H1 (cell line): Measurements from ENCODE around the gene ARHGAP25. TPM values are rescaled to one million over a fixed set of nuclear protein-coding genes. Genes with fewer than 3 reads are reported as not detected.

Experiments
- CTCF ChIA-PET: fragments of 300-600 bp; sonication (Branson Sonifier 250); formaldehyde crosslinking; loops from one replicate; lab custom pipeline; 2021; ENCODE audit not compliant: partially characterized antibody; lab: Charles Lee
- POLR2A ChIA-PET: fragments of 300-600 bp; sonication (Branson Sonifier 250); formaldehyde crosslinking; loops from one replicate; lab custom pipeline; 2021; ENCODE audit warnings: inconsistent platforms; ENCODE audit not compliant: partially characterized antibody; lab: Charles Lee
- DNase-seq, 2 experiments: peaks; one replicate each; pipeline versions ENCODE4 v3.0.0 to v3.0.0-alpha.2; 2010 to 2022; ENCODE audit warnings: low spot score in 2 of 2, low read depth in 1 of 2, mixed read lengths in 1 of 2
- FAIRE-seq: peaks from 2 replicates; lab custom pipeline; 2011; peaks lifted over from hg19 to GRCh38; lab: Jason Lieb, UNC
- H2AFZ ChIP-seq: 2 replicates; pipeline ENCODE4 v1.8.1; 2012; ENCODE audit warnings: low read length, inconsistent platforms
- H2AK5ac ChIP-seq: 2 replicates; pipeline ENCODE4 v1.6.1; 2013; ENCODE audit warnings: low read depth, low read length
- H2BK120ac ChIP-seq: replicated peaks from 2 replicates; pipeline ENCODE3; 2013; ENCODE audit warnings: low read depth, low read length, inconsistent platforms
- H2BK12ac ChIP-seq: 2 replicates; pipeline ENCODE4 v1.6.1; 2013; ENCODE audit warnings: low read depth, low read length
- H2BK15ac ChIP-seq: 2 replicates; pipeline ENCODE4 v1.6.1; 2013; ENCODE audit warnings: low read length
- H2BK20ac ChIP-seq: 2 replicates; pipeline ENCODE4 v1.6.1; 2013; ENCODE audit warnings: low read length
- H2BK5ac ChIP-seq: 2 replicates; pipeline ENCODE4 v1.6.1; 2013; ENCODE audit warnings: low read depth, low read length
- H3K14ac ChIP-seq: 2 replicates; pipeline ENCODE4 v1.6.1; 2013; ENCODE audit warnings: inconsistent platforms; ENCODE audit not compliant: insufficient read length
- H3K18ac ChIP-seq: 2 replicates; pipeline ENCODE4 v1.6.1; 2013; ENCODE audit warnings: low read length; ENCODE audit errors: extremely low read depth
- H3K23ac ChIP-seq: 2 replicates; pipeline ENCODE4 v1.6.1; 2013; ENCODE audit warnings: inconsistent platforms; ENCODE audit not compliant: insufficient read length
- H3K23me2 ChIP-seq: 2 replicates; pipeline ENCODE4 v1.6.1; 2013; ENCODE audit warnings: low read depth, low read length
- H3K27ac ChIP-seq: 2 replicates; pipeline ENCODE4 v1.6.1; 2011; ENCODE audit warnings: low read depth, low read length, inconsistent platforms
- H3K27me3 ChIP-seq, 4 experiments: replicated peaks in 1 of 4; 1 replicate in 1 of 4; 2 replicates in 3 of 4; pipeline versions ENCODE4 v1.6.1 to v1.8.1; 2011 to 2013; ENCODE audit warnings: low read length in 3 of 4, mild to moderate bottlenecking in 3 of 4, inconsistent platforms in 2 of 4, mixed read lengths in 2 of 4, moderate library complexity in 1 of 4; ENCODE audit not compliant: control insufficient read depth in 3 of 4, insufficient read depth in 3 of 4; ENCODE audit errors: extremely low read depth in 1 of 4
- H3K36me3 ChIP-seq, 4 experiments: 2 replicates each; pipeline versions ENCODE4 v1.6.1 to v1.8.1; 2011 to 2013; ENCODE audit warnings: mild to moderate bottlenecking in 4 of 4, low read length in 3 of 4, moderate library complexity in 2 of 4, control low read depth in 1 of 4, inconsistent platforms in 1 of 4; ENCODE audit not compliant: insufficient read depth in 4 of 4, control insufficient read depth in 2 of 4
- H3K4ac ChIP-seq: replicated peaks from 2 replicates; pipeline ENCODE3; 2013; ENCODE audit warnings: low read length, low read depth, mixed read lengths, inconsistent platforms; ENCODE audit not compliant: insufficient read length
- H3K4me1 ChIP-seq, 4 experiments: replicated peaks in 1 of 4; 1 replicate in 1 of 4; 2 replicates in 3 of 4; pipeline versions ENCODE4 v1.6.1 to v1.8.1; 2011 to 2013; ENCODE audit warnings: low read length in 3 of 4, inconsistent platforms in 2 of 4, mixed read lengths in 1 of 4; ENCODE audit not compliant: insufficient read depth in 4 of 4, control insufficient read depth in 3 of 4
- H3K4me2 ChIP-seq, 2 experiments: 2 replicates each; pipeline versions ENCODE4 v1.6.1 to v1.8.1; 2011 to 2013; ENCODE audit warnings: low read depth in 2 of 2, low read length in 2 of 2, control low read depth in 1 of 2, inconsistent platforms in 1 of 2, mild to moderate bottlenecking in 1 of 2; ENCODE audit not compliant: insufficient read depth in 1 of 2
- H3K4me3 ChIP-seq, 4 experiments: fragments of 200-600, 300-600 bp in 1 of 4; sonication (generic), shearing (Covaris generic), sonication (Bioruptor Twin) in 1 of 4; 2 replicates each; pipeline versions ENCODE4 v1.5.1 to v1.8.1; 2011 to 2016; ENCODE audit warnings: low read length in 4 of 4, low read depth in 3 of 4, control low read depth in 2 of 4, inconsistent platforms in 2 of 4, mild to moderate bottlenecking in 2 of 4, mixed read lengths in 1 of 4, moderate library complexity in 1 of 4; ENCODE audit not compliant: insufficient read depth in 2 of 4; ENCODE audit errors: extremely low read depth in 1 of 4
- H3K56ac ChIP-seq: replicated peaks from 2 replicates; pipeline ENCODE3; 2013; ENCODE audit warnings: low read depth, mild to moderate bottlenecking, mixed read lengths, low read length, inconsistent platforms; ENCODE audit not compliant: insufficient read length
- H3K79me1 ChIP-seq: 2 replicates; pipeline ENCODE4 v1.6.1; 2013; ENCODE audit warnings: low read depth, low read length, control low read depth
- H3K79me2 ChIP-seq, 2 experiments: 2 replicates each; pipeline versions ENCODE4 v1.6.1 to v1.8.1; 2012 to 2013; ENCODE audit warnings: low read length in 2 of 2, mild to moderate bottlenecking in 2 of 2, inconsistent platforms in 1 of 2; ENCODE audit not compliant: insufficient read depth in 2 of 2, control insufficient read depth in 1 of 2
- H3K9ac ChIP-seq, 4 experiments: replicated peaks in 1 of 4; 1 replicate in 1 of 4; 2 replicates in 3 of 4; pipeline versions ENCODE4 v1.6.1 to v1.8.1; 2011 to 2013; ENCODE audit warnings: low read depth in 3 of 4, low read length in 3 of 4, control low read depth in 2 of 4, mild to moderate bottlenecking in 2 of 4, moderate library complexity in 2 of 4, inconsistent platforms in 1 of 4; ENCODE audit errors: extremely low read depth in 1 of 4
- H3K9me3 ChIP-seq, 2 experiments: 2 replicates each; pipeline versions ENCODE4 v1.6.1 to v1.8.1; 2012 to 2013; ENCODE audit warnings: mild to moderate bottlenecking in 2 of 2, moderate library complexity in 2 of 2, control low read depth in 1 of 2, inconsistent platforms in 1 of 2, low read depth in 1 of 2, low read length in 1 of 2, mixed read lengths in 1 of 2; ENCODE audit not compliant: insufficient read depth in 2 of 2
- H4K20me1 ChIP-seq, 2 experiments: replicated peaks in 1 of 2; 2 replicates each; pipeline versions ENCODE3 to v1.8.1; 2011 to 2013; ENCODE audit warnings: inconsistent platforms in 2 of 2, low read length in 2 of 2, mild to moderate bottlenecking in 1 of 2; ENCODE audit not compliant: insufficient read depth in 2 of 2, control insufficient read depth in 1 of 2
- H4K5ac ChIP-seq: 2 replicates; pipeline ENCODE4 v1.6.1; 2013; ENCODE audit warnings: low read length, low read depth, mixed read lengths, inconsistent platforms; ENCODE audit not compliant: insufficient read length
- H4K8ac ChIP-seq: 2 replicates; pipeline ENCODE4 v1.8.0; 2013; ENCODE audit warnings: mild to moderate bottlenecking, moderate library complexity, low read length, inconsistent platforms; ENCODE audit not compliant: insufficient read depth; ENCODE audit errors: extremely low read depth
- H4K91ac ChIP-seq: replicated peaks from 2 replicates; pipeline ENCODE3; 2013; ENCODE audit warnings: low read length, mixed read lengths, inconsistent platforms; ENCODE audit not compliant: insufficient read length
- ASH2L ChIP-seq: fragments of 200-600, 300-600 bp; sonication (generic); IDR thresholded peaks from one replicate; pipeline ENCODE4 v1.7.1; 2017; ENCODE audit warnings: low read length
- CBX5 ChIP-seq: fragments of 300-800, 300-1000 bp; sonication (generic); IDR thresholded peaks from 2 replicates; pipeline ENCODE4 v1.7.1; 2016; ENCODE audit warnings: antibody characterized with exemption, low read length, low read depth
- CTCF ChIP-seq, 3 experiments: IDR thresholded peaks; 1 replicate in 2 of 3; 2 replicates in 1 of 3; pipeline versions ENCODE4 v1.5.1 to v1.6.1; 2011; ENCODE audit warnings: low read length in 3 of 3, mild to moderate bottlenecking in 3 of 3, inconsistent platforms in 2 of 3, low read depth in 1 of 3, moderate library complexity in 1 of 3; ENCODE audit not compliant: insufficient read depth in 1 of 3; ENCODE audit errors: control extremely low read depth in 1 of 3
- MAFK ChIP-seq: IDR thresholded peaks from 2 replicates; pipeline ENCODE4 v1.6.1; 2012; ENCODE audit warnings: low read depth, mild to moderate bottlenecking, improper control_type of control experiment, low read length
- POLR2AphosphoS5 ChIP-seq: IDR thresholded peaks from 2 replicates; pipeline ENCODE4 v1.6.1; 2011; ENCODE audit warnings: low read depth, low read length
- RBBP5 ChIP-seq: IDR thresholded peaks from 2 replicates; pipeline ENCODE4 v1.7.1; 2012; ENCODE audit warnings: low read depth, mild to moderate bottlenecking, inconsistent platforms, low read length, moderate library complexity, borderline replicate concordance
- RXRA ChIP-seq: IDR thresholded peaks from 2 replicates; pipeline ENCODE4 v1.6.1; 2011; ENCODE audit warnings: low read depth, mild to moderate bottlenecking, low read length, moderate library complexity; ENCODE audit not compliant: insufficient read depth
- SIN3A ChIP-seq, 2 experiments: IDR thresholded peaks in 1 of 2; conservative IDR thresholded peaks in 1 of 2; 2 replicates each; pipeline ENCODE4 v1.6.1; 2011 to 2012; ENCODE audit warnings: low read length in 2 of 2, improper control_type of control experiment in 1 of 2, low read depth in 1 of 2, mild to moderate bottlenecking in 1 of 2
- SIRT6 ChIP-seq: IDR thresholded peaks from one replicate; pipeline ENCODE4 v1.7.1; 2012; ENCODE audit warnings: low read length, inconsistent platforms
- SIX5 ChIP-seq: IDR thresholded peaks from 2 replicates; pipeline ENCODE4 v1.6.1; 2011; ENCODE audit warnings: mild to moderate bottlenecking, low read depth, low read length
- SRF ChIP-seq: IDR thresholded peaks from 2 replicates; pipeline ENCODE4 v1.6.1; 2011; ENCODE audit warnings: mild to moderate bottlenecking, low read depth, low read length, moderate library complexity
- WGBS, 2 experiments: shearing (Covaris generic) in 1 of 2; methylation state at CpG; one replicate each; pipeline versions ENCODE4 v1.1.6 to v1.1.7; 2013 to 2015; ENCODE audit warnings: low lambda C conversion rate in 2 of 2, mixed read lengths in 2 of 2, inconsistent platforms in 1 of 2, low coverage in 1 of 2, missing lambda C conversion rate in 1 of 2; ENCODE audit not compliant: insufficient replicate concordance in 2 of 2, insufficient coverage in 1 of 2, insufficient read length in 1 of 2; ENCODE audit errors: extremely low coverage in 1 of 2, missing lambda C conversion rate in 1 of 2; 5-methylcytosine and 5-hydroxymethylcytosine counted together
- polyA plus RNA-seq, 7 experiments: library from polyadenylated mRNA; depleted of rRNA in 3 of 7; stranded (reverse) in 5 of 7; unstranded in 2 of 7; fragments of >200 nt in 5 of 7; fragments of 200-250 nt in 2 of 7; gene quantifications; 1 replicate in 5 of 7; 2 replicates in 1 of 7; 4 replicates in 1 of 7; pipeline versions ENCODE4 v1.2.1 to v1.2.3, GENCODE V29; 2011 to 2013; ENCODE audit warnings: missing spikeins in 2 of 7, mixed read lengths in 2 of 7
- total RNA-seq: library from RNA; stranded (reverse); fragmentation: NEBNext Ultra II Directional; extraction: Animal tissue kit (Norgen Biotek cat#: 25700); gene quantifications from 2 replicates; pipeline ENCODE4 v1.2.1, GENCODE V29; 2021

The ARHGAP25 gene
- total and polyA plus RNA-seq, 2 of the 8 experiments (the other 6 are each of a cell fraction or from before 2014, with no cell fraction given), result 1.00 to 1.2 TPM

GRCh38 chr2:68827666-68828065 is 93.1 kb downstream of the ARHGAP25 start:
- no peak overlapping the region for H3K9ac ChIP-seq
- no peak overlapping the region for H3K18ac ChIP-seq
- CTCF ChIA-PET, result interaction anchor here (0.6 to 2.9 kb wide), 3 partner anchors 9 to 12 kb away, joined by 3 to 13 read pairs (median 5); no protein-coding TSS in a partner anchor
- H2AK5ac ChIP-seq, result no peak overlapping the region
- H4K91ac ChIP-seq, result no peak overlapping the region
- no peak overlapping the region for H3K27ac ChIP-seq
- no peak overlapping the region for H2BK12ac ChIP-seq
- H2BK5ac ChIP-seq, result no peak overlapping the region
- H2BK20ac ChIP-seq, result no peak overlapping the region
- no peak overlapping the region for H4K8ac ChIP-seq
- H3K4me2 ChIP-seq, result no peak overlapping the region
- POLR2A ChIA-PET, result interaction anchor here (1.1 kb wide), 1 partner anchor 9 kb away, joined by 5 read pairs; no protein-coding TSS in a partner anchor
- no peak overlapping the region for H2BK15ac ChIP-seq
- H3K4me3 ChIP-seq, result no peak overlapping the region
- H3K23ac ChIP-seq, result no peak overlapping the region
- H2AFZ ChIP-seq, result no peak overlapping the region
- H3K9me3 ChIP-seq, result no peaks in the 10 kb centered on the region
- no peaks in the 10 kb centered on the region for H4K20me1 ChIP-seq
- H4K5ac ChIP-seq, result no peak overlapping the region
- H3K4ac ChIP-seq, result no peak overlapping the region
- peaks cover 0 to 1% (median 0%) of the 10 kb centered on the region in 4 experiments; a peak in 1 of 7 replicates for H3K4me1 ChIP-seq
- TF ChIP-seq SRF, result no peak
- no peak for TF ChIP-seq SIX5
- TF ChIP-seq CBX5, result no peak
- TF ChIP-seq MAFK, result no peak
- no peak for TF ChIP-seq RXRA
- no peak for TF ChIP-seq ASH2L
- TF ChIP-seq SIRT6, result no peak
- no peak for TF ChIP-seq RBBP5
- no peak for TF ChIP-seq POLR2AphosphoS5
- no peak for TF ChIP-seq CTCF (IDR thresholded peaks at IDR 0.05; ENCODE audit: control extremely low read depth in 1 of 3, insufficient read depth in 1 of 3, low read depth in 1 of 3, low read length in 3 of 3)
- no peak for TF ChIP-seq SIN3A (conservative IDR thresholded peaks at IDR 0.05 in 1 of 2, IDR thresholded peaks at IDR 0.05 in 1 of 2; ENCODE audit: low read depth in 1 of 2, low read length in 2 of 2)
- no peak overlapping the region for H3K56ac ChIP-seq
- no peak overlapping the region for H2BK120ac ChIP-seq
- H3K79me1 ChIP-seq, result no peaks in the 10 kb centered on the region
- DNase-seq, result no peak
- FAIRE-seq, result no peak
- H3K79me2 ChIP-seq, result no peaks in the 10 kb centered on the region
- 83% methylated on average over 4 of the region's 4 CpGs; no CpG with 5 or more reads in 1 of the 2 experiments for WGBS, 2 experiments
- no peaks in the 10 kb centered on the region for H3K27me3 ChIP-seq
- no peaks in the 10 kb centered on the region for H3K23me2 ChIP-seq
- H3K14ac ChIP-seq, result no peak overlapping the region
- H3K36me3 ChIP-seq, result no peaks in the 10 kb centered on the region
